HEK293 (cell line): Measurements from ENCODE around the gene TAS2R1.

Experiments used
- CTCF ChIA-PET: fragments of 350-600 bp; formaldehyde crosslinking; extraction: SDS; loops from one replicate; lab custom pipeline; 2021; ENCODE audit warnings: antibody characterized with exemption; lab: Yijun Ruan, JAX
- POLR2A ChIA-PET: fragments of 300-600 bp; formaldehyde crosslinking; extraction: SDS; loops from one replicate; lab custom pipeline; 2020; ENCODE audit warnings: antibody characterized with exemption, inconsistent platforms; lab: Yijun Ruan, JAX
- H3K27ac ChIP-seq: fragments of 200-500 bp; sonication (Bioruptor generic); 2 replicates; pipeline ENCODE4 v1.5.1; 2014; ENCODE audit warnings: low read depth, low read length, control low read depth, inconsistent platforms; ENCODE audit errors: extremely low read depth
- H3K36me3 ChIP-seq, 2 experiments: fragments of 200-500 bp in 1 of 2; sonication (Bioruptor generic) in 1 of 2; 1 replicate in 1 of 2; 2 replicates in 1 of 2; pipeline ENCODE4 v1.5.1; 2014 to 2017; ENCODE audit warnings: inconsistent platforms in 2 of 2, low read length in 2 of 2; ENCODE audit not compliant: control insufficient read depth in 2 of 2, insufficient read depth in 1 of 2
- H3K4me1 ChIP-seq: fragments of 200-500 bp; sonication (Bioruptor generic); 2 replicates; pipeline ENCODE4 v1.5.1; 2014; ENCODE audit warnings: mild to moderate bottlenecking, low read length, inconsistent platforms; ENCODE audit not compliant: control insufficient read depth, insufficient read depth
- H3K4me3 ChIP-seq: 2 replicates; pipeline ENCODE4 v1.5.1; 2011; ENCODE audit warnings: low read depth, mild to moderate bottlenecking, control low read depth, low read length, moderate library complexity
- H3K9me3 ChIP-seq: fragments of 200-500 bp; sonication (Bioruptor generic); 2 replicates; pipeline ENCODE4 v1.5.1; 2014; ENCODE audit warnings: low read depth, low read length, inconsistent platforms; ENCODE audit not compliant: control insufficient read depth, insufficient read depth
- GFI1B ChIP-seq: fragments of 450-650 bp; formaldehyde crosslinking; IDR thresholded peaks from 2 replicates; pipeline ENCODE4 v1.5.1; 2016; ENCODE audit warnings: missing biosample characterization, missing genetic modification characterization
- KLF1 ChIP-seq: fragments of 450-650 bp; formaldehyde crosslinking; IDR thresholded peaks from 2 replicates; pipeline ENCODE4 v1.5.1; 2016; ENCODE audit warnings: missing biosample characterization, missing genetic modification characterization
- KLF7 ChIP-seq: fragments of 450-650 bp; formaldehyde crosslinking; IDR thresholded peaks from 2 replicates; pipeline ENCODE4 v1.5.1; 2016; ENCODE audit warnings: missing biosample characterization, missing genetic modification characterization, borderline replicate concordance
- MEIS1 ChIP-seq: sonication (generic); formaldehyde crosslinking; IDR thresholded peaks from 2 replicates; pipeline ENCODE4 v1.8.1; 2022; ENCODE audit warnings: missing genetic modification reagents, mild to moderate bottlenecking, borderline replicate concordance
- MZF1 ChIP-seq: fragments of 450-650 bp; formaldehyde crosslinking; IDR thresholded peaks from 2 replicates; pipeline ENCODE4 v1.5.1; 2017; ENCODE audit warnings: missing biosample characterization, missing genetic modification characterization, borderline replicate concordance
- TSHZ1 ChIP-seq: fragments of 450-650 bp; formaldehyde crosslinking; IDR thresholded peaks from 2 replicates; pipeline ENCODE4 v1.5.1; 2016; ENCODE audit warnings: missing biosample characterization, missing genetic modification characterization, borderline replicate concordance
- ZFHX2 ChIP-seq: fragments of 450-650 bp; formaldehyde crosslinking; conservative IDR thresholded peaks from 2 replicates; pipeline ENCODE4 v1.5.1; 2016; ENCODE audit warnings: missing biosample characterization, missing genetic modification characterization
- ZFP3 ChIP-seq: fragments of 450-650 bp; formaldehyde crosslinking; IDR thresholded peaks from 2 replicates; pipeline ENCODE4 v1.5.1; 2016; ENCODE audit warnings: low read depth, missing biosample characterization, missing genetic modification characterization
- ZFP37 ChIP-seq: fragments of 450-650 bp; formaldehyde crosslinking; IDR thresholded peaks from 2 replicates; pipeline ENCODE4 v1.5.1; 2016; ENCODE audit warnings: missing biosample characterization, missing genetic modification characterization
- ZIC2 ChIP-seq: fragments of 450-650 bp; formaldehyde crosslinking; IDR thresholded peaks from 2 replicates; pipeline ENCODE4 v1.5.1; 2016; ENCODE audit warnings: missing biosample characterization, missing genetic modification characterization
- ZNF114 ChIP-seq: fragments of 450-650 bp; formaldehyde crosslinking; IDR thresholded peaks from 2 replicates; pipeline ENCODE4 v1.5.0; 2017; ENCODE audit warnings: missing biosample characterization, missing genetic modification characterization
- ZNF133 ChIP-seq: fragments of 450-650 bp; formaldehyde crosslinking; IDR thresholded peaks from 2 replicates; pipeline ENCODE4 v1.5.1; 2016; ENCODE audit warnings: missing biosample characterization, missing genetic modification characterization
- ZNF157 ChIP-seq: fragments of 450-650 bp; formaldehyde crosslinking; IDR thresholded peaks from 2 replicates; pipeline ENCODE4 v1.5.1; 2016; ENCODE audit warnings: missing biosample characterization, missing genetic modification characterization
- ZNF175 ChIP-seq: fragments of 450-650 bp; formaldehyde crosslinking; IDR thresholded peaks from 2 replicates; pipeline ENCODE4 v1.5.1; 2016; ENCODE audit warnings: missing biosample characterization, missing genetic modification characterization
- ZNF18 ChIP-seq: fragments of 450-650 bp; formaldehyde crosslinking; IDR thresholded peaks from 2 replicates; pipeline ENCODE4 v1.5.1; 2016; ENCODE audit warnings: missing biosample characterization, missing genetic modification characterization
- ZNF24 ChIP-seq: fragments of 450-650 bp; formaldehyde crosslinking; IDR thresholded peaks from 2 replicates; pipeline ENCODE4 v1.5.1; 2016; ENCODE audit warnings: missing biosample characterization, missing genetic modification characterization
- ZNF292 ChIP-seq: fragments of 450-650 bp; formaldehyde crosslinking; IDR thresholded peaks from 2 replicates; pipeline ENCODE4 v1.5.1; 2016; ENCODE audit warnings: low read depth, missing biosample characterization, missing genetic modification characterization, borderline replicate concordance
- ZNF354C ChIP-seq: fragments of 450-650 bp; formaldehyde crosslinking; IDR thresholded peaks from 2 replicates; pipeline ENCODE4 v1.5.1; 2016; ENCODE audit warnings: missing biosample characterization, missing genetic modification characterization, low read depth, borderline replicate concordance
- ZNF391 ChIP-seq: fragments of 450-650 bp; formaldehyde crosslinking; IDR thresholded peaks from 2 replicates; pipeline ENCODE4 v1.5.1; 2016; ENCODE audit warnings: low read depth, missing biosample characterization, missing genetic modification characterization, borderline replicate concordance
- ZNF48 ChIP-seq: fragments of 450-650 bp; formaldehyde crosslinking; IDR thresholded peaks from 2 replicates; pipeline ENCODE4 v1.5.1; 2016; ENCODE audit warnings: missing biosample characterization, missing genetic modification characterization
- ZNF529 ChIP-seq: fragments of 450-650 bp; formaldehyde crosslinking; IDR thresholded peaks from 2 replicates; pipeline ENCODE4 v1.5.1; 2017; ENCODE audit warnings: missing genetic modification characterization, missing biosample characterization; ENCODE audit not compliant: insufficient replicate concordance
- ZNF660 ChIP-seq: fragments of 450-650 bp; IDR thresholded peaks from 2 replicates; pipeline ENCODE4 v1.5.1; 2018; ENCODE audit warnings: missing biosample characterization, mild to moderate bottlenecking, missing genetic modification characterization
- ZNF677 ChIP-seq: fragments of 450-650 bp; IDR thresholded peaks from 2 replicates; pipeline ENCODE4 v1.5.0; 2018; ENCODE audit warnings: missing biosample characterization, mild to moderate bottlenecking, missing genetic modification characterization, moderate library complexity
- ZNF704 ChIP-seq: fragments of 450-650 bp; formaldehyde crosslinking; IDR thresholded peaks from 2 replicates; pipeline ENCODE4 v1.5.1; 2016; ENCODE audit warnings: missing biosample characterization, missing genetic modification characterization
- ZNF830 ChIP-seq: fragments of 450-650 bp; IDR thresholded peaks from 2 replicates; pipeline ENCODE4 v1.5.0; 2018; ENCODE audit warnings: missing biosample characterization, missing genetic modification characterization, low read depth, mild to moderate bottlenecking, moderate library complexity
- ZSCAN16 ChIP-seq: fragments of 450-650 bp; formaldehyde crosslinking; IDR thresholded peaks from 2 replicates; pipeline ENCODE4 v1.5.1; 2016; ENCODE audit warnings: missing biosample characterization, missing genetic modification characterization
- ZSCAN23 ChIP-seq: fragments of 450-650 bp; formaldehyde crosslinking; IDR thresholded peaks from 2 replicates; pipeline ENCODE4 v1.5.1; 2016; ENCODE audit warnings: missing biosample characterization, missing genetic modification characterization

TAS2R1 gene

DNA sequence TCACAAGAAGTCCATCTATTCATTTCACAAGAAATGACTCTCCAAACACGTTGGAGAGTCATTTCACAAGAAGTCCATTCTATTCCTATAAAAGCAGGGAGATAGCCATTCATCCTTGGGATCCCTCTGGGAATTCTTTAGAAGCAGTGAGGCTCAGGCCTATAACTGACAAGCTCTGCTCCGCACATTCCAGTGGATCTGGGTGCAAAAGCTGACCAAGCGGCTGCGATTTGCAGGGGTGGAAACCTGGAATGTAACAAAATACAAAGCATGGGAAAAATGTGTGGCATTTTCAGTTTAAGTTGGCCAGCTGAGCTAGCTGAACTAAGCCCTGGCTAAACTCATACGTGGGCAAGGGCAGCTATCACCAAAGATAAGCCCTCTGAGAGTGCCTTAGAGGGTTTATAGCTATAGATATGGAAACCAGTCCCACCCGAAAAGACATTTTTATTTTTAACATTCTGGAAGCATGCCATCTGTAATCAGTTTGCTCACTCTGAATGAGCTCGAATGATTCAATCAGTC is 8.7 kb downstream of the TAS2R1 start:
- CTCF ChIA-PET: no interaction called here
- Histone ChIP-seq H3K4me3 (no peak overlapping the region), H3K4me1 (no peaks in the 10 kb centered on the region)
- no peak for TF ChIP-seq TSHZ1
- no peak for TF ChIP-seq ZIC2 (tag by site-specific recombination)
- TF ChIP-seq ZNF830 (tag by site-specific recombination): no peak
- TF ChIP-seq ZNF18 (tag by site-specific recombination): no peak
- no peak for TF ChIP-seq ZNF292 (tag by site-specific recombination)
- TF ChIP-seq ZNF391 (tag by site-specific recombination): no peak
- no peak for TF ChIP-seq ZNF677 (tag by site-specific recombination)
- no peak for TF ChIP-seq ZFHX2 (tag by site-specific recombination)
- TF ChIP-seq ZNF354C (tag by site-specific recombination): no peak
- no peak for TF ChIP-seq KLF7 (tag by site-specific recombination)
- no peak for TF ChIP-seq ZNF660
- TF ChIP-seq ZSCAN16: no peak
- no peak for TF ChIP-seq ZNF175 (tag by site-specific recombination)
- TF ChIP-seq ZNF133 (tag by site-specific recombination): no peak
- no peak for TF ChIP-seq ZNF114 (tag by site-specific recombination)
- no peak for TF ChIP-seq MEIS1 (CRISPR knock-in tag)
- TF ChIP-seq ZFP37 (tag by site-specific recombination): no peak
- no peak for TF ChIP-seq MZF1 (tag by site-specific recombination)
- no peak for TF ChIP-seq ZNF529 (tag by site-specific recombination)
- TF ChIP-seq, all 188 proteins: peak for 0
- Histone ChIP-seq H3K9me3 (no peaks in the 10 kb centered on the region), H3K36me3 (no peaks in the 10 kb centered on the region), H3K27ac (no peak overlapping the region)
- POLR2A ChIA-PET: no interaction called here

DNA sequence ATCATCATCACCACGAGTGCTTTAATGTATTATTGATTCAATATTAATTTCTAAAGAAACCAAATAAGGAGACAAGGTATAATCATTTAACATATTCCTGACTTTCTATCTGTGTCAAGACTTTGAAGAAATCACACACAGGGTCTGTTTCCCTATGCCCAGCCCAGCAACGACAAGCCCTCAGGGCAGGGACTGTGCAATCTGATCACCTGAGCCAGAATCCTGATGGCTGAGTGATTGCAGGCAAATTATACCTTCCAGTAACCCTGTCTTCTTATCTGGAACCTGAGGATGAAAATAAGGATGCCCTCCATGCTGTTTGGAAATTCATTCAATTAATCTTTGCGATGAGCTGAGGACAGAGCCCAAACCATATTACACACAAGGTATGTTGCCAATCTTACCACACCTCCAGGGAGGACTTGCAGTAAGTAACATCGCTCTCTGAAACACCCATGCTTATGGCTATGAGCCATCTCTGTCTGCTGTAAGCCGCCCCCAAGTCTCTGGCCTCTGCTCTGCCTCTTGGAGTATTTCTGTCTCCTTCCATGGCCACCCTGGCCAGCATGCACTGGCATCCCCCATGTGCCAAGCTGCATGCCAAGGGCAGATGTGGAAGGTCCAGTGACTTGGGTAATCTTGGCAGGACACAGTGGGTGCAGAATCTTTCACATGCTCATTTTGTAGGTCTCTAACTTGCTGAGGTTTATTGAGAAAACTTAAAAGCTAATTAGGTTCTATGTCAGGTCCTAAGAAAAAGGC is 10.6 kb downstream of the TAS2R1 start:
- TF ChIP-seq ZNF704 (tag by site-specific recombination) (no peak), GFI1B (tag by site-specific recombination) (no peak), ZFP3 (tag by site-specific recombination) (no peak), ZNF677 (tag by site-specific recombination) (no peak), ZNF24 (tag by site-specific recombination) (no peak), ZSCAN23 (tag by site-specific recombination) (no peak), ZNF157 (tag by site-specific recombination) (no peak), ZNF48 (tag by site-specific recombination) (no peak), KLF1 (tag by site-specific recombination) (no peak)
- H3K9me3 ChIP-seq: no peaks in the 10 kb centered on the region
- POLR2A ChIA-PET: no interaction called here
- H3K36me3 ChIP-seq: no peaks in the 10 kb centered on the region
- no peak overlapping the region for H3K4me3 ChIP-seq
- no peaks in the 10 kb centered on the region for H3K4me1 ChIP-seq
- CTCF ChIA-PET: no interaction called here
- no peak overlapping the region for H3K27ac ChIP-seq
